Stimulated activated CD4-positive, alpha-beta T cell treated with anti-CD3 and anti-CD28 coated beads, Interleukin-1b, Interleukin-23, amount 100 ng/mL, for 4 hours (primary cell): Measurements from ENCODE around the gene MAGOHB.
"Not testable (repeated sequence)": the region's sequence is repeated elsewhere in the genome, so short reads cannot be mapped to it uniquely, and the experiment has no call there.

Experiments
- DNase-seq, 2 donors: peaks; one replicate each; pipeline ENCODE4 v3.0.0-alpha.2; 2020; ENCODE audit warnings: low read depth in 2 of 2

The MAGOHB gene

DNA sequence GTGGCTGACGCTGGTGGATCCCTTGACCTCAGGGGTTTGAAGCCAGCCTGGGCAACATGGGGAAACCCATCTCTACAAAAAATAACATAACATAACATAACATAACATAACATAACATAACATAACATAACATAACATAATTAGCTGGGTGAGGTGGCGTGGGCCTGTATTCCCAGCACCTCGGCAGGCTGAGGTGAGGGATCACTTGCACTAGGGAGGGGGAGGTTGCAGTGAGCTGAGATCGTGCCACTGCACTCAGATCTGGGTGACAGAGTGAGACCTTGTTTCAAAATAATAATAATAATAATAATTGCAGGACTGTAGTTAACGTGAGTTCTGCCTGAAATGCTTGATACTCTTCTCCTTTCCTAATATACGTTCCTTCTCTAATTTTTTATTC is 1.3 kb downstream of the MAGOHB start:
- no peak for DNase-seq

GRCh38 chr12:10611258-10611657 is 2.2 kb downstream of the MAGOHB start:
- DNase-seq, result not testable (repeated sequence)

- DNase-seq, result no peak
Observed at GRCh38 chr12:10610188-10610587, 3.2 kb downstream of the MAGOHB start.

DNA sequence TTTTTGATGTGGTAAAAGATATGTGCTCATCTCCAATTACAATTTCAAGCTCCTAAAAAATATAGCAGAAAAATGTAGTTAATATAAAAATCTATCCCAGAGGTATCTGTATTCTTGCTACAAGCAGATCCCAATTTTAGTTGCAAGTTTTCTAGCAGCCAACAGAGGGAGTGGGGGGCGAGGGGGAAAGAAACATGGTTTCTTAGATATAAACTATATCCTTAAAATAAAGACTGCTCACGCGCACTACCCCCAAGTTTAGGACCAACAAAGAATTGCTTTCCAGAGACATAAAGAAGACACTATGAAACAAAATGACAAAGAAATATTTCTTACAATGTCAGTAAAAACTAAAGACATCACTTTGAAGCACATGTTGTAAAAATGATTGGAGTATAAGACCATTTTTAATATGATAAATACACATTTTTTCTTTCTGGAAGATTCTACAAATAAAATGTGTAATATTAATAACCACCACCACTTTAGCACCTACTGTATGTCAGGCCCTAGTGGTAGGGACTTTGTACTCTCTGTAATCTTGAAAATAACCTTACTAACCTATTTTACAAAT is 5.4 kb downstream of the MAGOHB start:
- DNase-seq, result no peak

GRCh38 chr12:10601860-10602259 is 11.5 kb downstream of the MAGOHB start:
- DNase-seq, result no peak

GRCh38 chr12:10600988-10601387 is 12.4 kb downstream of the MAGOHB start:
- no peak for DNase-seq

DNA sequence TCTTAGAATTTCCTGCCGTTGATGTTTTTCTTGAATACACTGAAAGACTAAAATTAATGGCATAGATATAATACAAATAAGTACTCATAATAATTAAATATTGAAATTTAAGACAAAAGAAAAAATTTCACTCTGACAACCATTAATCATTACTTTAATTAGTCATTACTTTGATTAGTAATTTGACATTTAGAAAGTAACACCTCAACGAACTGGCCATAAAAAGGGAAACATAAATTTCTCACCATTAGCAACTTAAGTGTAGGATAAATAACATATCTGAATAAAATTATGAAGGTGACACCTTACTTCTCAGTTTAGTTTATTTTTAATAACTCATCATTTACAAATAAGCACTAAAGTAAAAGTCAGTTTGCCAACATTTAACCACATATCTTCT is 17.5 kb downstream of the MAGOHB start:
- DNase-seq, result no peak

DNA sequence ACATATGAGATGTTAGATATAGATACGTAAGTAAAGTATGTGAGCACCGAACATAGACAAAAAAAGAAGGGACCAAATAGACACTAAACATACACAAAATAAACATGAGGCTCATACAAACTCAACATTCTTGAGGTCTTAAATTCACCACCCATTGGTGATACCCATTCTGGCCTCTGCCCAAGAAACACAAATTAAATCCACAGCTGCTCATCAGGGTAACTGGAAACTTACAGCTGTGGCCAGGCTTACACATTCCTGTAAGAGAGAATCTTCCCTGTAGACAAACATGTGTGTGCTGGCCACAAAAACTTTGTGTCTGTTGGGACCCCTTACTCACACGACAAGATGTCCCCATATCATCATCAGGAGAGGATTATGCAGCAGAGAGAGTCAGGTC is 22.4 kb downstream of the MAGOHB start:
- no peak for DNase-seq

GRCh38 chr12:10584415-10584814 is 29.0 kb downstream of the MAGOHB start:
- DNase-seq, result no peak

GRCh38 chr12:10582704-10583103 is 30.7 kb downstream of the MAGOHB start:
- DNase-seq, result no peak

GRCh38 chr12:10582133-10582532 is 31.3 kb downstream of the MAGOHB start:
- not testable (repeated sequence) for DNase-seq

GRCh38 chr12:10574307-10574706 is 39.1 kb downstream of the MAGOHB start:
- no peak for DNase-seq

GRCh38 chr12:10572021-10572490 is 41.4 kb downstream of the MAGOHB start:
- DNase-seq, result not testable (repeated sequence)

DNA sequence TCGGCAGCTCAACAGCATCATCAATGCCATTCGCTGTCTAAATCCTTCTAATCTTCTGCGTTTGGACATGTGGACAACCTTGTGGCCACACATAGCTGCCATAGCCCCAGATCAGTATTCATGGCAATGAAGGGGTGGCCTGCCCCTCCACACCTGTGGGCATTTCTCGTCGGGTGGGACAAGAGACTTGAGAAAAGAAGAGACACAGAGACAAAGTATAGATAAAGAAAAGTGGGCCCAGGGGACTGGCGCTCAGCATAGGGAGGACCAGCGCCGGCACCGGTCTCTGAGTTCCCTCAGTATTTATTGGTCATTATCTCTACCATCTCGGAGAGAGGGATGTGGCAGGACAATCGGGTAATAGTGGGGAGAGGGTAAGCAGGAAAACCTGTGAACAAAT is 42.3 kb downstream of the MAGOHB start:
- DNase-seq, result no peak

DNA sequence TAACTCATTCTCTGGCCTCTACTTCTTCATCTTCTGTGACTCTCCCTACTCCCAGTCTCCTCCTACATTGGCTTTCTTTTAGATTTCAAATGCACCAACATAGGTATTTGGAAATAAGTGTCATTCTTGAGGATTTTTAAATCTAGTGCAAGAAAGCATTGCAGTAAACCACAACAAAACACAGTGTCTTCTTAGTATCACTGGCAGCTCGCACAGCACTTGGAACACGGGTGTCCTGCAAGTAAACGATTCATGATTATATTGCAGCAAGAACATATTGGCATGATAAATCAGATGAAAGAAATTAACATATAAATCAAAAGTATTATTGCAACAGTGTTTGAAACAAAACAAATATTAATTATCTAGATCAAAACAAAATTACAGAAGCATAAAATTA is 45.6 kb downstream of the MAGOHB start:
- no peak for DNase-seq

- DNase-seq, result no peak
Observed at GRCh38 chr12:10563966-10564365, 49.4 kb downstream of the MAGOHB start.

DNA sequence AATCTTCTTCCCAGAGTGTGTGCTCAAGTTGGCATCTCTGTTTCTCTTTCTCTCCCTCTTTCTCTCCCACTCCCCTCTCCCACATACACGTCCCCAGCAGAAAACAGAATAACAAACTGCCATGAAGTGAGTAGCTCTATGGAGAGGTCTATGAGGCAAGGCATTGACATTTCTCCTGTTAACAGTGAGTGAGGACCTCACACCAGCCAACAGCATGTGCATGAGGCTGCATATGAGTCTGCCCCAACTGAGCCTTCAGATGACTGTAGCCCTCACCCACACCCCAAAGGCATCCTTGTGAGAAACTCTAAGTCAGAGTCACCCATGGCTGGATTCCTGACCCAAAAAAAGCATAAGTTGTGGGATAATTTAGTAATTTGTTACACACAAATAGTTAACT is 50.4 kb downstream of the MAGOHB start:
- no peak for DNase-seq

GRCh38 chr12:10562306-10562933 is 51.0 kb downstream of the MAGOHB start:
- DNase-seq, result peak in 1 of 2 donors; percentile 23

DNA sequence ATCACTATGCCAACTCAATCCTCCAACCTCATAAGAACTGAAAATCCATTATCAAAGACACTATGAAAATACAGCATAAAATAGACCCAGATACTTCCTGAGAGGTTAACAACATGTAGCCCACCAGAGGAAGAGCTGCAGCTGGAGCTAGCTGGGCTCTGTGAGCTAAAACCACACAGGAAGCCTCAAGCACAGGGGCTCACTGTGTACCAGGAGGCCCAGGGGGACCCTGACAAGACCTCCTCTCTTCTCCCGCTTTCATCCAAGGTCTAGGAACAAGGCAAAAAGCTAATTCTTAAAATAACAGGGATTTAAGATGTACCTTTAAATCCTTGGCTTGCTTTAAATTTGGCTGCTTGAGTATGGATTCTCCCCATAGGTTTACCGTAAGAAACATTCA is 54.2 kb downstream of the MAGOHB start:
- DNase-seq, result no peak

DNA sequence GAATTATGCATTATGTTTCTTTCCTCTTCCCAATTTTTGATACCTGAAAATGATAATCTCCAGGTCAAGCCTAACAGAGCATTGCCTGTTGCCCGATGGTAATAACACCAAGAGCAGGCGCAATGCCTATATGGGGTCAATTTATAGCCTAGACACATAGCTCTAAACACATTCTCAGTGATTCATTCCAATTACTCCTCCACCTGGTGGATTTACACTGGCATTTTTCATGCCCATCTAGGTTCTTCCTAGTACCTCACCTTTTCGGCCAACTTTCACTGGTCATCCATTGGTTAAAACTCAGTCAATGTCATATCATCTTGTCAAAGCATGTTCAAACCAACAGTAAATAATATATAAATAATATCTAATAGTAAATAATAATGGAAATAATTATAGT is 54.6 kb downstream of the MAGOHB start:
- DNase-seq, result no peak

DNA sequence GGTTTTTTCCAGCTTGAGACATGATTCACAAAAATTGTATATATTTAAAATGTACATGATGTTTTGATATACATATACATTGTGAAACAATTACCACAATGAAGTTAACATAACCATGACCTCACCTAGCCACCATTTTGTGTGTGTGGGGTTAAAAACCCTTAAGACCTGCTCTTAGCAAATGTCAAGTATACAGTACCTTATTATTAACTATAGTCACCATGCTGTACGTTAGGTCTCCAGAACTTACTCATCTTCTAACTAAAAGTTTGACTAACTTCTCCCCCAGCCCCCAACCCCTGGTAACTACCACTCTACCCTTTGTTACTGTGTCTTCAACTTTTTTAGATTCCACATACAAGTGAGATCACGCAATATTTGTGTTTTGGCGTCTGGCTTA is 55.1 kb downstream of the MAGOHB start:
- no peak for DNase-seq

GRCh38 chr12:10557766-10558165 is 55.6 kb downstream of the MAGOHB start:
- no peak for DNase-seq

DNA sequence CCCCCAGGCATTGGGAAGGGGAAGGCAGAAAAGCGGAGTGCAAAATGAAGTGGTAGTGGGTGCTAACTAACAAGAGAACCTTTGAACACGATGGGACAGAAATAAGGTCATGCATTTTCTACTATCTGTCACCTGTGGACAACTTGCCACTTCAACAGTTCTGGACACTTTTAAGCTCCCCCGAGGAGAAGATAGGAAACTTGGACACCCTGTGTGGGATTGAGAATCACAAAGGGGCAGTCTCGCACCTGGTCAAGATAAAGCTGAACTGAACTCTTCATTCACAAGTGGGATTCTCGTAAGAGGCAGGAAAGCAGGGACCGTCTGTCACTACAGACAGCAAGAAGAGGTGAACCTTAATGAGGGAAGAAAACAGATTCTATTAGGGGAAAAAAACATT is 56.1 kb downstream of the MAGOHB start:
- no peak for DNase-seq
